HK-2 (cell line): ENCODE measurements around the gene CTSW.

Source experiments
- DNase-seq: peaks from one replicate; pipeline ENCODE4 v3.0.0-alpha.2; 2018; ENCODE audit not compliant: unreplicated experiment

Gene CTSW

DNA sequence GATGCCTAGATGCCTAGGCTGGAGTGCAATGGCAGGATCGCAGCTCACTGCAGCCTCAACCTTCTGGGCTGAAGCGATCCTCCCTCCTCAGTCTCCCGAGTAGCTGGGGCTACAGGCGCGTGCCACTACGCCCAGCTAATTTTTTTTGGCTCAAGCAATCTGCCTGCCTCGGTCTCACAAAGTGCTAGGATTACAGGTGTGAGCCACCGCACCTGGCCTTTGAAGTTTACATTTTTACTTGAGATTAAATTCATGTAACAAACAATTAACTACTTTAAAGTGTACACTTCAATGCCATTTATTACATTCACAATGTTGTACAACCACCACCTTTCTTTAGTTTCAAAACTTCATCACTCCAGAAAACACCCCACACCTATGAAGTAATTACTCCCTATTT is 24.1 kb downstream of the CTSW start:
- DNase-seq, result no peak

DNA sequence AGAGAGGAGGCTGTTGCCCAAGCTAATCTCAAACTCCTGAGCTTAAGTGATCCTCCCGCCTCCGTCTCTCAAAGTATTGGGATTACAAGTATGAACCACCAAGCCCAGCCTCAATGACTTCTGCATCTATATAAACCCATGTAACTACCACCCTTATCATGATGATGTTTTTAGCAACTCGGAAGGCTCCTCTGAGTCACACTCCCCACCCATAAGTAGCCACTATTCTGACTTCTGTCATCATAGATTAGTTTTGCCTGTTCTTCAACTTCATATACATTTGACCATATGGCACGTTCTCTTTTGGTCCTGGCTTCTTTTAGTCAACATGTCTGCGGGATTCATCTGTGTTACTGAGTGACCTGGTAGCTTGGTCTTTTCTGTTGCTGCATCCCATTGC is 27.0 kb downstream of the CTSW start:
- DNase-seq, result no peak

DNA sequence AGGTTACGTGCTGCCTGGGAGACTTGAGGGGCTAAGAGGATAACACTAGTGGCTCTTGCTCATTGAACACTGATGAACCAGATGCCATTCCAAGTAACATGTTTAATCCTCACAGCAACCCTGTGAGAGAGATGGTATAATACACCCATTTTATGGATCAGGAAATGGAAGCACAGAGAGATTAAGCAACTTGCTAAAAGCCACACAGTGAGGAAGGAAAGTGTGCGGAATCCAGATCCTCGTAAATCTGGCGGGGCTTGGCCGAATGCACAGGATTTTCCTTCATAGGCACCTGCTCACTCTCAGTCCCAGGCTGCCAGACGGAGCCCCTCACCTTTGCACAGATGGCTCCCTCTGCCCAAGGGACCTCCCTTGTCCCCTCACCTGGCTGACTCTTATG is 28.2 kb downstream of the CTSW start:
- no peak for DNase-seq

DNA sequence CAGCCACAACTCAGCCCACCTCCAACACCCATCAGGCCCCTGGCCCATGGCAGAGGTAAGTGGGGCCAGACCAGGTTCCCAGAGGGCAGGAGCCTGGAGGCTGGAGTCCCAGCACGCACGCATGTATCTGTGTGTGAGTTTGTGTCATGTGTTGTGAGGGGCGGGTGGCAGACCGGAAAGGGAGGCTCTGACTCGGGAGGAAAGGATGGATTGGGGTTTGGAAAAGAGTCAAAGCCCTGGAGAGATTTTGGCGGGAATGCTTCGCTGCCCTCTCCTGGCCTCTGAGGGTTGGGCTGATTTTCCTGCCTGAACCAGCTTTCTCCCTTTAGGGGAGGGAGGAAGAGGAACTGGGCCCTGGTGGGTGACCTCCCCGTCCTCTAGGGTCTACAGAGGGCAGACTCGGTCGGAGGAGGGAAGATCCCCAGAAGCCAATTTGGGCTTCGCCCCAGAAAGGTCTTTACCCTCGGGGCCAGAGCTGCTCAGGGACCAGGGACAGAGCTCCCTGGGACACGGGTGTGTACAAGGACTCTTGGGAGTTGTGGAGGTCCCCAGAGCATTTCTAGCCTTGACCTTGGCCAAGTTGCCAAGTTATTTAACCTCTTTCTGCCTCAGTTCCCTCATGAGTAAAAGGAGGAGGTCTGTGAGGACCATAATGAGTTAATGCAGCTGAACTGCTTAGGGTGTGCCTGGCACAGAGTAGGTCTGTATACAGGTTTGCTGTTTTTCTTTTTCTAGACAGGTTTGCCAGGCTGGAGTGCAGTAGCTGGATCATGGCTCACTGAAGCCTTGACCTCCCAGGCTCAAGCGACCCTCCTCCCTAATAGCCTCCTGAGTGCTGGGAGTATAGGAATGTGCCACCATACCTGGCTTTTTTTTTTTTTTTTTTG is 32.3 kb downstream of the CTSW start:
- DNase-seq, result peak; percentile 85

DNA sequence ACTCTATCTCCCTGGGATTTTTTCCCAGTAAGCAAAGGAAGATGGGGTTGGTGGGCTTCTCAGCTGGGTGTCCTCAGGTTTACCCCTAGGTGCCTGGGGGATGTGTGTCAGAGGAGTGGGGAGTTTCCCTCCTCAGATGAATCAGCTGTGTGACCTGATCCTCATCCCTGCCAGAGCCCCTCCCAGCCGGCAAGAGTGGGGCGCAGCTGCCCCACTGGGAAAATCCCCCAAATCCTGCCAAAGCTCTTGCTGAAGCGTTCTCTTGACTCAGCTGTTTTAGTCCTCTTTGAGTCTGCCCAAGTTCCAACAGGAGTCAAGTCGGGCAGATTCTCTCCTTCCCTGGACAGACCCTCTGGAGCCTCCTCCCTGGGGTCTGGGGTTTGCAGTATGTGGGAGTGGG is 33.2 kb downstream of the CTSW start:
- DNase-seq, result peak; percentile 67

DNA sequence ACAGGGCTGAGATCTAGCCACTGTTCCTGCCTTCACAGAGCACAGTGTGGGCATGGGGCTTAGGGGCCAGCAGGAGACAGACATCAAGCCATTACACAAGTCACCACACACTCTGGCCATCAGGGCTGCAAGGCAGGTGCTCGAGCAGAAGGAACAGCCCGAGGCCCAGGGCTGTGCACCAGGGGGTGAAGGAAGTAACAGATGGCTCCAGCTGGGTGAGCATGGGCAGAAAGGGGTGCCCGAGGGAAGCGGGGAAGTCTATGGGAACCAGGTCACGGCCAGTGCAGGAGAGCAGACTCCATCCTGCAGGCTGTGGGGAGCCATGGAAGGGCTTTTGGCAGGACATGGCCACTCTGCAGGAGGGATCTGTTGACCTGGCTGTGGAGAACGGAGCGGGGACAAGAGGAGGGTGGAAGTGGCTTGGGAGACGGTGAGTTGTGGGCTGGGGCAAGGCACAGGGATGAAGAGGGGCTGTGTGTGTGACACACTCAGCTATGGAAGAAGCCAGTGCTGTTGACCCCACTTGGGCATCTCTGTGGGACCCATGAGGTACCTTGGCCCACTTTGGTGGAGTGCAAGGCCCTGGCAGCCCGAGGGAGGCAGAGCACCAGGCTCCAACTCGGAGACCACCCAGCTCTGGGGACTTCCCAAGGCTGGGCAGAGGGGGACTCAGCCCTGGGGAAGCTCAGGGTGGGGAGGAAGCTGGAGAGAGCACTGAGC is 35.6 kb downstream of the CTSW start:
- no peak for DNase-seq

DNA sequence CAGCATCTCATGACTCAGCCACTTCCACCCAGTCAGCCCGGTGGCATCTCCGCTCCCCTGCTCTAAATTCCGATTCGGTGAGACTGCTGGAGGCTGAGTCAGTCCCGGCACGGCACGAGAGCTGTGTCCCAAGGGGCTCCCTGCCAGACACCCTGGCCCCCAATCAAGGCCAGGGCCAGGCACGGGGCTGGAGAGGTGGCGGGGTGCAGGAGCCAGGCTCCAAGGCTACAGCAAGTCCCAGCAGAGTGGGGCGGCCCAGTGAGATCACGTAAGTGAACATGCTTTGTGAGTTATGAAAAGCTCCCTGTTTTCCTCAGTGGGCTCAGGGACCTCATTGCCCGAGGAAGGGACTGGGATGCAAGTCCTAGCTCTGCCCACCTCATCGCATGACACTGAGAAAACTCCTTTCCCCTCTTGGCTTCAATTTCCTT is 36.2 kb downstream of the CTSW start:
- peak; percentile 90 for DNase-seq

DNA sequence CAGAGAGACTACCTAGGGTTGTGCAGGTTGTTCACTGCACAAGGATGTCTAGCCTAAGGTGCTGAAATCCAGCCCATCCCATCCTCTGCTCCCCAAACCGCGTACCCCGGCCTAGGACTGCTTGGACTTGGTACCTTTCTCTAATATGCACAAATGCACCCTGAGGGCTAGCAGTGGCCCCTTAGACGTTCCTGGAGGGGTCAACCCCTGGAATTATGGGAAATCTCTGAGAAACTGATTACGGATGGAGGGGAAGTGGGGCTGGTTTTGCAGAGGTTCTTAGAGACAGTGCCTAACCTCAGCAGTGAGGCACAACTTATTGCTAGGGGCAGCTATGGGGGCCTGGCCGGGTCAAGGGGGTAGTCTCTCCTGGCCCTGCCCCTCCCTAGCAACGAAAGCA is 36.8 kb downstream of the CTSW start:
- no peak for DNase-seq

DNA sequence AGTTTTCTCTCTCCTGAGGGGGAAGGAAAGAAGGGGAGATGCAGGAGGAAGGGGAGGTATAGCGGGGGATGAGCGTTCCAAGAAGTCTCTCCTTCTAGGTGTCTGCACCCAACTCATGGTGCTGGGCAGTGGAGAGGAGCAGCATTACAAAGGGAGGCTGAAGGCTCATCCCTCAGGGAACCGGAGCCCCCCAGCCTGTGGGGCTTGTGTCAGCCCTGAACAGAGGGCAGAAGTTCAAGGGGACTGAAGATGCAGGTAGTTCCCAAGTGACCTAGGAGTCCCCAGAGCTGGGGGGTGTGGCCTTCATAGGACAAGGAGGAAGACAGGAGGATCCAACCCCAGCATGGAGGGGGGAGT is 37.4 kb downstream of the CTSW start:
- no peak for DNase-seq

DNA sequence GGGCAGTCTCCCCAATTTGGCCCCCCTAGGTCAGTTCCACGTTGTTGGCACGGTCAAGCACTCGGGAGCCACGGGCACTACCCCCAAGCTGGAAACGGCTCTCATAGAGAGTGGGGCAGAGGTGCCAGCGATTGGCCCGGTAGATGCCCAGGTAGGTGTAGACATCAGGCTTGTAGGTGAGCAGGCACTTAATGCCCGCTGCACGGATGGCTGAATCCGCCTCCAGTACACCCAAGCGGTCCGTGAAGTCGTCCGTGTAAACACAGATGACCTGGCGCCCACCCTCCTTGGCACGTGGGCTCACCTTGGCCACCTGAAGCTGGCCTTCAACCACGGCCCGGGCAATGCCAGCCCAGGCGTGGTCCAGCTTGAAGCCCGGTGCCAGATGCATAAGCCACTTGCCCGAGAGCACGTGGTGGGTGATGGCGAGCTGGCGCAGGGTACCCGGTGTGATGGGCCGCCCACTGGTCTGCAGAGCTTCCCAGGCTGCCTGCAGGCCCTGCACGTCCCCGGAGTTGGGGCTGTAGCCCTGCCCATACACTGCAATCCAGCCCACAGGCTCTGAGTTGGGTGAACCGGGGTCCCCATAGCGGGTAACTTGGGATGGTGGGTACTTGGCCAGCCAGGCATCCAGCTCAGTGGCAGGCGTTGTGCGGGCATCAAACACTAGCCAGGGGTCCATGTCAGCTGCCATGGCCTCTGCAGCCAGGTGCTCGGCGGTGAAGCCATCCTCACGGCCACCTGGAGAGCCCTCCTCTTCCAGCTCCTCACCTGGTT is 38.0 kb downstream of the CTSW start:
- DNase-seq, result no peak

DNA sequence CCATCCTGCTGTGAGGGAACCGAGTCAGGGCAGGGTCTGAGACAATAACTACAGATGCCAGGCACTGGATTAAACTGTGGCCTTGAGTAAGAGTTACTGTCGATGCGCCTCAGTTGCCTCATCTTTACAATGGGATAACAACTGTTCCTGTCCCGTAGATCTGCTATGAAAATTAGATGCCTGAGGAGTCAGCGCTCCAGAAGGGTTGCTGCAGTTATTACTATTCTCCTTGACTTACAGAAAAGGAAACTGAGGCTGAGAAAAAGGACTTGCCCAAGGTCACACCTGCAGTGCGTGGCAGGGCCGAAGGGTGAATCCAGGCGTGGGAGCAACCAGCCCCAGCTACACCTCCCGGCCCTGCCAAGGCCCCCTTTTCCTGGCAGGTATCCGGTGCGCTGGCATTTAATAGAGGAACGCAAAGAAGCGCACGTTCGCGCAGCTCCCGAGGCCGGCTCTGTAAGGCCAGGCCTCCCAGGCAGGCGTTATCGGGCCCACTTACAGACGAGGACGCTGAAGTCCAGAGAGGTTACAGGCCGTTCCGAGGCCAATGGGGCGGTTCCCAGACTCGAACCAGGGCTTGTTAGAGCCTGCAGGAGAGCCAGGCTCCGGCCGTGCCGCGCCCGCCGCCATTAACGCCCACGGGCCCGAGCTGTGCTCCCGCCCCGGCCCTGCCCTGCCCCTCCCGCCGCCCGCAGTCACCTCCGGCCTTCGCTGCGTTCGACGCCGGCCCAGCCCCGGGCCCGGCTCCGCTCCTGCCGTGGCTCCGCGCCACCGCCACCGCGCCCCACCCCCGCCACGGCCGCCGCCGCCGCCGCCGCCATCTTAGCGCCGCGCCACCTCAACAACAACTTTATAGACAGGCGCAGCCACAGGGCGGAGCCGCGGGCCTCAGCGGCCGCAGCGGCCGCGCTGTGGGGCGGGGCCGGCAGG is 38.8 kb downstream of the CTSW start, which contains the start of gene C11orf68:
Gene C11orf68 (minus strand): TSS at position 852 of the 930 bp plus-strand sequence. CDS start 31 bp downstream, at position 821.
- no peak for DNase-seq

DNA sequence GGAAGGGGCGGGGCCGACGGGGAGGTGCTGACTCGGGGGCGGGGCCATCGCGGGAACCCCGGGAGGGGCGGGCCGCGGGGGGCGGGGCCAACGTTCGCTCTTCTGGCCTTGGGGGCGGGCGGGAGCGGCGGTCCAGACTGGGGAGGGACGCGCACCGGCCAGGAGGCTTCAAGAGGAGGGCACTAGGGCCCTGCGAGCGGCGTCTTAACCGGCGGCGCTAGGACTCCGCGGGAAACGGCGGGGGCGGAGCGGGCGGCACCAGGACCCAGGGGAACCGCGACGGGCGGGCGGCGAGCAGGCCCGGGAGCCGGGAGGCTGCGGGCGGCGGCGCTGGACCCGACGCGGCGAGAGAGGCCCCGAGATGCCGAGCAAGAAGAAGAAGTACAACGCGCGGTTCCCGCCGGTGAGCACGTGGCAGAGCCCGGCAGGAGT is 39.5 kb downstream of the CTSW start, which contains the start of gene DRAP1:
Gene DRAP1 (plus strand): TSS at position 286 of the 432 bp plus-strand sequence. CDS start 76 bp downstream, at position 362.
- DNase-seq, result peak; percentile 97

DNA sequence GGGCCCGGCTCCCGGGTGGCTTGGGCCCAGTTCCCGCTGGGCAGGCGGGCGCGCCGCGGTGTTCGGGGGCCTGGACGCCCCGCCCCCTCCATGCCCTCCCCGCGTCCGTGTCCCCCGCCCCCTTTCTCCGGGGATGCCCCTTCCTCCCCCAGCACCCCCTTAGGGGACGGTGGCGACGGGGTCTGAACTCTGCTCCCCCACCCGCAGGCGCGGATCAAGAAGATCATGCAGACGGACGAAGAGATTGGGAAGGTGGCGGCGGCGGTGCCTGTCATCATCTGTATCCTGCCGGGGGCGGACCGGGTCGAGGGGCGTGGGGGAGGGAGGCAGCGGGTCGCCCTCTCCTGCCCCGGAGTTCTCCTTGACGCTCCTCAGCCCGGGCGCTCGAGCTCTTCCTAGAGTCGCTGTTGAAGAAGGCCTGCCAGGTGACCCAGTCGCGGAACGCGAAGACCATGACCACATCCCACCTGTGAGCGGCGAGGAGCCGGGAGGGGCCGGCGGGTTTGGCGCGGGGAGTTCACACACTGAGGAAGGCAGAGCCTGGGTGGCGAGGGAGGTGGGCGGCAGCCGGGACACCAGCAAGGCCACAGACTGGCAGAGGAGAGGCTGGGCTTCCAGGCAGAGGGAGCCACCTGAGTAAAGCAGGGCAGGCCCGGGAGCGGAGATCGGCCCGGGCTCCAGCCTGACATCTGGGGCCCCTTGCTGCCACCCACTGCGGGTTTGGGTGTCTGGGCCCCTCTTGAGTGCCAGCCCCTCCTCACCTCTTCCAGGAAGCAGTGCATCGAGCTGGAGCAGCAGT is 40.1 kb downstream of the CTSW start:
- no peak for DNase-seq

DNA sequence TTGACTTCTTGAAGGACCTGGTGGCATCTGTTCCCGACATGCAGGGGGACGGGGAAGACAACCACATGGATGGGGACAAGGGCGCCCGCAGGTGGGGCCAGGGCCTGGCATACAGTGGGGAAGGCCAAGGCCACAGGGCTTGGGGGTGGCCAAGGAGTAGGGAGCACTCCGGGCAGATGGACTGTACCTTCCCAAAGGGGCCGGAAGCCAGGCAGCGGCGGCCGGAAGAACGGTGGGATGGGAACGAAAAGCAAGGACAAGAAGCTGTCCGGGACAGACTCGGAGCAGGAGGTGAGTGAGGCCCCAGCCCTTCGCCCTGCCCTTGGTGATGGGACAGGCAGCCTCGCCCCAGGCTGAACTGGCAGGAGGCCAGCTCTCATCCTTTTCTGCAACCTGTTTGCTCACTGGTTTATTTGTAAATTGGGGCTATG is 40.8 kb downstream of the CTSW start:
- no peak for DNase-seq

DNA sequence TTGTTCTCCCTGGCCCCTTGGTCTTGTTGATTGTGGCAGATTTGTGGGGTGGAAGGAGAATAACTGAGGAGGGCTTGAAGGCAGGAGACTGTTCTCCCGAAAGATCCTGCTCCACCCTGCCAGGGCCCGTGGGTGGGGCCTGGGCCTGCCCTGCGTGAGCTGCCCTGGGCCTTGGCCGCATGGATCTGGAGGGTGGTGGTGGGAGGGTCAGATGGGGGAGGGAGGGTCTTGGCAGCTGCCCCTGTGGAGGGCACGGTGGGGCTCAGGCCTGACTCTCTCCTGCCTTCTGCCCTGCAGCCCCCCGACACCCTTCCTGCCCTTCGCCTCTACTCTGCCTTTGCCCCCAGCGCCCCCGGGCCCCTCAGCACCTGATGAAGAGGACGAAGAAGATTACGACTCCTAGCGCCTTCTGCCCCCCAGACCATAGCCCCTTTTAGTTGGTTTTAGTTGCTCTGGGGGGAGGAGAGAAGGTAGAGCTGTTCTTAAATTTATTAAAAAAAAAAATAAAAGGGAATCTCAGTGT is 41.5 kb downstream of the CTSW start:
- no peak for DNase-seq

DNA sequence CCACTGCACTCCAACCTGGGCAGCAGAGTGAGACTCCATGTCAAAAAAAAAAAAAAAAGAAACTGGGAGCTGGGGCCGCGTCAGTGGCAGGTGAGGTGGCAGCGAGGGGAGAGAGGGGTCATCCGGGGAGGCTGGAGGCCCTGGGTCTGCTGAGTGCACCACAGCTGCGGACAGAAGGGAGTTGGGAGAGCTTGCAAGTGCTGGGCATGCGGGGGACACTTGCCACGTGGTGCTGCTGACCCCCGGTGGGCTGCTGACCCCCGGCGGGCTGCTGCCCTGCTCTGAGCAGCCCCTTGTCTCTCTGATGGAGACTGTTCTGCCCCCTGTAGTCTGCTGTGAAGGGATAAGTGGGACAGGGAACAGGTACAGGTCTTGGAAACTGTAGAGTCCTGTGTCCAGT is 42.2 kb downstream of the CTSW start:
- no peak for DNase-seq

DNA sequence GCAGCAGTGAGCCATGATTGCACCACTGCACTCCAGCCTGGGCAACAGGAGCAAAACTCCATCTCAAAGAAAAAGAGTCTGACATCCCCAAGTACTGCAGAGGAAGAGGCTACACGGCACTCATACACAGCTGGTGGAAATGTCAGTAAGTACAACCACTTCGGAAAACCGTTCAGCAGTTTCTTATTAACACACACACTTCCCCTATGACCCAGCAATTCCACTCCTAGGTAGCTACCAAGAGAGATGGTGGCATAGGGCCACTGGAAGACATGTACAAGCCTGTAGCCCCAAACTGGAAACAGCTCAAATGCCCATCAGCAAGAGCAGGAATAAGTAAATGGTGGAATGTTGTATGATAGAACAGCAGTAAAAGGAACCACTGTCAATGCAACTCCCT is 42.9 kb downstream of the CTSW start:
- DNase-seq, result no peak

DNA sequence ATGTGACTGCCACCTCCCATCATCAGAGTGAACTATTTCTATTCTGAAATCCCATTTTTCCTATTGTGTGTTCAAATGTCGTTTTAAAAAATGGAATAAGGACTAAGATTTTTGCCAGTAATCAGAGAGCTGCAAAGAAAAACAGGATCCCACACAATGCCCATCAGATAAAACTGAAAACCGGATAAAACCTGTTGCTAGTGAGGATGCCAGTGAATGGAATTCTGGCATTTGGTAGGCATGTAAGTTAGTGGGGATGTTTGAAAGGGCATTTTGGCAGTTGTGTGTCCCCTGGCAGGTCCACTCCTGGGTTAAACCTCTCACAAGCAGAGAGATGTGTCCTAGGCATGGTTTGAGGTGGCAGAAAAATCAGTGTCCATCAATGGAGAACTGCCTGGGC is 45.8 kb downstream of the CTSW start:
- no peak for DNase-seq

DNA sequence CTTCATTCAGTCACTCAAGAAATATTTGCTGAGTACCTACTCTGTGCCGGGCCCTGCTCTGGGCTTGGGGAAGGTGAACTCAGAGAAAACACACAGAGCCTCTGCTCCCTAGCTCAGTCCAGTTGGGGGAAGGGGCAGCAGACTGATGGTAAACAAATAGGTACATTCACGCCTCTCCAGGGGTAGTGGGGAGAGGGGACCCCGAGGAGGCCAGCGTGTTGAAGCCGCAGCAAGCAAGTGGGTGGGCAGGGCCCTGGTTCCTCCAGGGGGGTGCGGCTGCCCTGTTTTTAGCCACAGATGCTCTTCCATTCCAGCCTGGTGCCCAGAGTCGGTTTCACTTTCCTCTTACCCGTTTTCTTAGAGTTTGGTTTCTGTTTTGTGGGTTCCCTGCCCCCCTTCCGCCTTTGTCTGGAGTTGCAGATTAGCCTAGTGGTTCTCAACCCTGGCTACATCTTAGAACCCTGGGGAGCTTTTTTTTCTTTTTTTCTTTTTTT is 48.3 kb downstream of the CTSW start:
- DNase-seq, result no peak

DNA sequence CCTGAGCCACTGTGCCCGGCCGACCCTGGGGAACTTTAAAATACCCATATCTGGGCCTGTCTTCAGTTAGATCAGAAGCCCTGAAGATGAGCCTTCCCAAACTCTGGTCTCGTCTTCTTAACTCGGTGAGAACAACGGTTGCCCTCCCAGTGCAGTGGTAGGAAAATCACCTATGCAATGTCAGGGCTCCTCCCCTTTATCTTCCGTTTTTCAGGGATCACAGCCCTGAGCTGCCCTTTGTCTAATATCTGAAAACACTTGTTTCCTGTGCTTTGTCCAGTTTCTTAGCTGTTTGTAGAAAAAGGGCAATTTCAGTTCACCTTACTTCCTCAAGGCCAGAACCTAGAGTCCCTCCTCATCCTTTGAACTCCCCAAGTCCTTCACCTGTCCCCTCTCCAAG is 49.0 kb downstream of the CTSW start:
- DNase-seq, result no peak
